HG03066 (cell line): Measurements from ENCODE around the gene SLC4A3.

Source experiments
- ATAC-seq: cut with Tn5 transposase; IDR thresholded peaks from one replicate; pipeline ENCODE4 v1.9.1; 2021; ENCODE audit warnings: low read depth; ENCODE audit not compliant: unreplicated experiment

The SLC4A3 gene

GRCh38 chr2:219627103-219628100, at the start of gene SLC4A3:
Gene SLC4A3 (plus strand): TSS chr2:219627630. CDS start chr2:219627993, 363 bp downstream.
- ATAC-seq: no peak

- ATAC-seq: no peak
Measured at GRCh38 chr2:219578811-219579613, 48.4 kb upstream of the SLC4A3 start.

GRCh38 chr2:219581346-219581745, 46.1 kb upstream of the SLC4A3 start:
- no peak for ATAC-seq

DNA sequence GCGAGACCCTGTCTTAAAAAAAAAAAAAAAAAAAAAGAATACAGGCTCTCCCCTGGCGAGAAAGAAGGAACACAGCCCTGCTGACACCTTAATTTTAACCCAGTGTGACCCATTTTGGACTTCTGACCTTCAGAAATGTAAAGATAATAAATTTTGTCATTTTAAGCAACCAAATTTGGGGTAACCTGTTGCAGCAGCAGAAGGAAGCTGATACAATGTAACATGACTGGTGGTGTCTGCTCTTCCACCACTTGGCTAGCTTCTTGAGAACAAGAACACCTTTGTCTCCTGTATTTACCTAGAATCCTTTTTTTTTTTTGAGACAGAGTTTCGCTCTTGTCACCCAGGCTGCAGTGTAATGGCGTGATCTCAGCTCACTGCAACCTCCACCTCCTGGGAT, 36.3 kb upstream of the SLC4A3 start:
- ATAC-seq: no peak

- ATAC-seq: no peak
Measured at GRCh38 chr2:219592736-219593135, 34.7 kb upstream of the SLC4A3 start.

DNA sequence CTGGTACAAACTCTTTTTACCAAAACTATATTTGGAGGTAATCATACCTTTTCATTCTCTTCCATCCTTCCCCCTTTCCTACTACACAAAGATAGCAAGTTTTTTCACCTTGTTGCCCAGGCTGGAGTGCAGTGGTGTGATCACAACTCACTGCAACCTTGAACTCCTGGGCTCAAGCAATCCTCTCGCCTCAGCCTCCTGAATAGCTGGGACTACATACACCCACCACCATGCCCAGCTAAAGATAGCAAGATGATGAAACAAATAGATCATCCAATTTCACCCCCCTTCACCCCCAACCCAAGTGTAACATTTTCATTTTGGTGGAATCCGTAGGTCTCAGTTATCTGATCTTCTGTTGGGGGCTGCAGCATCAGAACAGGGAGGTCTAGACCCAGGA, 34.3 kb upstream of the SLC4A3 start:
- ATAC-seq: no peak

DNA sequence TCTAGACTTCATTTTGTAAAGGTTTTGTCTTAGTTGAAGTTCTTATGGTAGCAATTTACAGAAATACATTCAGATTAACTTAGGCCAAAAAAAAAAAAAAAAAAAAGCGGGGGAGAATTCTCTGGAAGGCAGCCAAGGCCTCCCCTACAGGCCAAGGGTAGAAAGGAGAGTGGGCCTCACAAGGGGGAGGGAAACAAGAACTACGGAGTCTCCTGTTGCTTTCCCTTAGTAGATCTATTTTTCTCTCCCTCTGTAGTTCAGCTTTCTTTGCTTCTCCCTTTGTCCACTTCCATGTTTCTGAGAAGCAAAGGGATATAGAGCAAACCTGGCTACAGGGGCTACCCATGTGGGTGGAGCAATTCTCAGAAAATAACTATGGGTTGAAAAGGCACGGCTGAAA, 32.2 kb upstream of the SLC4A3 start:
- no peak for ATAC-seq

- ATAC-seq: peak; percentile 2
Measured at GRCh38 chr2:219596954-219597551, 30.4 kb upstream of the SLC4A3 start.

- ATAC-seq: peak; percentile 95
Measured at GRCh38 chr2:219597552-219598307, 29.7 kb upstream of the SLC4A3 start, which contains the start of gene STK11IP. Gene STK11IP (plus strand): TSS chr2:219597857. CDS start chr2:219598120, 263 bp downstream.

- no peak for ATAC-seq
Measured at GRCh38 chr2:219598308-219599078, 28.9 kb upstream of the SLC4A3 start.

GRCh38 chr2:219603771-219604170, 23.7 kb upstream of the SLC4A3 start:
- ATAC-seq: no peak

DNA sequence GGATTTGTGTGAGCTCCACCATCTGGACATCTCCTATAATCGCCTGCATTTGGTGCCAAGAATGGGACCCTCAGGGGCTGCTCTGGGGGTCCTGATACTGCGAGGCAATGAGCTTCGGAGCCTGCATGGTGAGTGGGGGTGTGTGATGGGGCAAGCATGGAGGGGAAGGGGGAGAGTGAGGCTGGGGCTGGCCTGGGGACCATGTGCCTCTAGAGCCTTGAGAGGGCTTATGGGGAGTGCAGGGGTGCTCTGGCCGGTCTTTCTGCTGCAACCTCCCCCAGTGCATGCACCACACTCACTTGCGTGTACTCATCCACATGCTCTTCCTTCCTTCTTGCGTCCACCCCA, 21.8 kb upstream of the SLC4A3 start:
- no peak for ATAC-seq

- ATAC-seq: no peak
Measured at GRCh38 chr2:219607931-219608330, 19.5 kb upstream of the SLC4A3 start.

DNA sequence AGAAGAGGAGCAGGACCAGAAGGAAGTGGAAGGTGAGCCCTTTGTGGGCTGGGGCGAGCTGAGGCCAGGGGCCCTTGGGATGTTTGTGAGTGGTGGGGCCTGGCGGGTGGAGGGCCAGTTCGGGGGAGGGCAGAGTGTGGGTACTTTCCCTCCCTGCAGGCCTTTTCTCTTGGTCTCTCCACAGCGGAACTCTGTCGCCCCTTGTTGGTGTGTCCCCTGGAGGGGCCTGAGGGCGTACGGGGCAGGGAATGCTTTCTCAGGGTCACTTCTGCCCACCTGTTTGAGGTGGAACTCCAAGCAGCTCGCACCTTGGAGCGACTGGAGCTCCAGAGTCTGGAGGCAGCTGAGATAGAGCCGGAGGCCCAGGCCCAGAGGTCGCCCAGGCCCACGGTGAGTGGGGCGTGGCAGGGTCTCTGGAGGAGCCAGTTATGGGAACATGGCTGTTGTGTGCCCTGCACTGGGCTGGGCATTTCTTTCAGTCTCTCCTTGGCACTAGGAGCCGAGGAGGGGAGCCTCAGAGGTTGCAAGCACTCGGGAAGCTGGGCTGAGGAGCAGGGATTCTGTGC, 18.9 kb upstream of the SLC4A3 start:
- ATAC-seq: no peak

- no peak for ATAC-seq
Measured at GRCh38 chr2:219609149-219609750, 18.2 kb upstream of the SLC4A3 start.

DNA sequence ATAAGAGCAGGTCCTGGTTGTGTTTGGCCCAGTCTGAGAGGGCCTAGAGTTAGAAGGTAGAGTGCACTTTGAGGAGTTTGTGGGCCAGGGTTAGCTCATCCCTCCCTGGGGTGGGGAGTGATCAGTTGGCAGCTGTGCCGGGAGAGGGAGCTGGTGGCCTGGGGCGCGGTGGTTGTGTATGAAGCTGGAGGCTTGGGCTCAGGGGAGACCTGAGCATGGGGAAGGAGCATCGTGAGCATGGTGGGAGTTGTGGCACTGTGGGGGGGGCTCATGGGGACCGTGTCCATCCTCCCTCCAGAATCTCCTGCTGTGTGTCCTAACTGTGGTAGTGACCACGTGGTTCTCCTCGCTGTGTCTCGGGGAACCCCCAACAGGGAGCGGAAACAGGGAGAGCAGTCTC, 16.1 kb upstream of the SLC4A3 start:
- ATAC-seq: no peak

GRCh38 chr2:219611866-219612576, 15.4 kb upstream of the SLC4A3 start:
- no peak for ATAC-seq

- no peak for ATAC-seq
Measured at GRCh38 chr2:219612577-219613286, 14.7 kb upstream of the SLC4A3 start.
